NCI-H524 treated with DMSO at 0.1 percent for 48 hours (cell line): ENCODE data around the gene CHN1.

ENCODE experiments used
- DNase-seq: peaks from one replicate; lab custom pipeline; 2025; lab: John Stamatoyannopoulos, UW

The CHN1 gene

DNA sequence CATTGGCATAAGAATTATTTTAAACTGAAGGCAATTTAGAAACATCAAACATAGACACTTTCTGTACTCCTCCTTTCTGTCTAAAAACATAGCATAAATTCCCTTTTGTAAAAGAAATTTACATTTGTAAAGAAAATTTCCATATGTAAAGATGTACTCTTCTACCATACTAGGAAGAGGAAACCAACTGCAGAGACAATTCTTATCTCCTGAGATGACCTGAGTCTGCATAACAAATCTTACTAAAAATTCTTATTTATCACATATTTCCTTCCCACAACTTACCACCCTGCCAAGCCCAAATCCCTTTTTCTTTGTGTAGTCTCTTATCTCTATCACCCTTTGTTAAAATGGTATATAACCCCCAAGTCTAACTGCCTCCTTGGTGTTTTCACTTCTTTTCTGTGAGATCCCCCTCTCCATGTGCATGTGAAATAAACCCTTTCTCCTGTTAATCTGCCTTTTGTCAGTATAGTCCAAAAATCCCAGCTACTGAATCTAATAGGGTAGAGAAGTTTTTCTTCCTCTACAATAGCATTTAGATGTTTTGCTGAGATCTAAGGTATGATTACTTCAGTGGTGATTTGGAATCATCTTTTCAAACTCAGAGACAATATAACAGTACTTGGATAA lies 81.0 kb downstream of the CHN1 start:
- no peak for DNase-seq

DNA sequence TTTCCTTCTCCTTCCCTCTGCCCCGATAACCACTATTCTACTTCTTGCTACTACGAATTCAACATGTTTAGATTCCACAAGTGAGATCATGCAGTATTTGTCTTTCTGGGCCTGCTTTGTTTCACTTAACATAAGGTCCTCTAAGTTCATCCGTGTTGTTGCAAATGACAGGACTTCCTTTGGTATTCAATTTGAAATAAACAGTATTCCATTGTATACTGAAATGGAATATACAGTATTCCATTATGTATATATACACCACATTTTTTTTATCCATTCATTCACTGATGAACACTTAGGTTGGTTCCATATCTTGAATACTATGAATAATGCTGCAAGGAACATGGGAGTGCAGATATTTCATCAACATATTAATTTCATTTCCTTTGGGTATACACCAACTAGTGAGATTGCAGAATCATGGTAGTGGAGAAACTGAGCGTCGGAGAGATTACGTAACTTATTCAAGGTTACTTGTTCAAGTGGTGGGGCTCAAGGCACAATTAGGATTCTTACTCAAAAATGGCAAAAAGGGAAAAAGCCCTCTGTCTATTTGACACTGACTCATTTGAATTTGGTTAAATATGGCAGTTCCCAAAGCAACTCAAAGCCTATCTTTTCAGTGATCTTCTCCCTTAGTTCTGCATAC lies 85.1 kb downstream of the CHN1 start:
- no peak for DNase-seq

DNA sequence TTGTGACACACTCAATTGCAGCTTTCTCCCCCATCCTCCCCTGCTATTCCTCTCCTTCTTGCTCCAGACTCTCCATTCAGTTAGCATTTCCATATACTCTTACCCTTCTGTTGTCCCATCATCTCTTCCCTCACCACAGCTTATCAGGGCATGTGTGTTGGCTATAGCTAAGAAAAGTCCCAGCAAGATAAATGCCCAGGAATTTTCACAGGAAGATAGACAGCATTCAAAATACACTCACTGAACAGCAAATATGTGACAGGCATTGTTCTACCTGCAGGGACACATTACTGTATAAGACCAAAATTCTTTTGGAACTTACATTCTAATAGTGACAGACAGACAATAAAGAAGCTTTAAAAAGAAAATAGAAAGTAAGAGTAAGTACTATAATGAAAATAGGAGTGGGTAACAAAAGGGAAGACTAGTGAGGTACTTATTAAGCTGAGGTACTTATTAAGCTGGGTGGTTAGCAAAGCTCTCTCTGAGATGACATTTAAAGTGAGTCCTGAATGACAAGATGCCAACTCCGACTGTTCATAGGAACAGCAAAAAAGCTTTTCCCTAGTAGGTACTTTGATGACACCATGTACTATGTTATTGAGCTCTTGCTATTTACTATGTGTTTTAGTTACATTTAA lies 86.2 kb downstream of the CHN1 start:
- DNase-seq: no peak

DNA sequence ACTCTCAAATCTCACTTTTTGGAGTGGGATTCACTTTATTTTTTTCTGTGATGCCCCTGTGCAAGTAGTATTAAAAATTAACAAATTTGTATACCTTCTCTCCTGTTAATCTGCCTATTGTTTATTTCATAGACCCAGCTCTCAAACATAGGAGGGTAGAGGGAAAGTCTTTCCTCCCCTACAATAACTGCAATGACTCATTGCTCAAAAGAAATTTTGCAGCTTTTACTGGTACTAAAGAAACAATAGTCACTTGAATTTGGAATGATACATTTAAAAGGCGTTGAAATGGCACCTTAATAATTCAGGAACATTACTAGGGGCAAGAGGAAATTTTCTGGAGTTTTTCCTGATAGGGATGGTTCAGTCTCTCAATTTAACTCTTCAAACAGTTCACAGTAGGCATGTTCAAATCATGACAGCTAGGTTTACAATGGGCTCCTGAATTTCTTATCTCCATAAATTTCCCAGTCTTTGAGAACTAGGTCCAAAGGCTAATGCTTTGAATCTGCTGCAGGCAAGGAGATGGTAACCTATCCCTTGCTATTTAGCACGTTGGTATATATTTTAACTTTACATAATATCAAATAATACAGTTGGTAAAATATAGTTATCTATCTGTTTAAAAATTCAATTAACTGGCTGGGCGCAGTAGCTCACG lies 88.8 kb downstream of the CHN1 start:
- DNase-seq: no peak

DNA sequence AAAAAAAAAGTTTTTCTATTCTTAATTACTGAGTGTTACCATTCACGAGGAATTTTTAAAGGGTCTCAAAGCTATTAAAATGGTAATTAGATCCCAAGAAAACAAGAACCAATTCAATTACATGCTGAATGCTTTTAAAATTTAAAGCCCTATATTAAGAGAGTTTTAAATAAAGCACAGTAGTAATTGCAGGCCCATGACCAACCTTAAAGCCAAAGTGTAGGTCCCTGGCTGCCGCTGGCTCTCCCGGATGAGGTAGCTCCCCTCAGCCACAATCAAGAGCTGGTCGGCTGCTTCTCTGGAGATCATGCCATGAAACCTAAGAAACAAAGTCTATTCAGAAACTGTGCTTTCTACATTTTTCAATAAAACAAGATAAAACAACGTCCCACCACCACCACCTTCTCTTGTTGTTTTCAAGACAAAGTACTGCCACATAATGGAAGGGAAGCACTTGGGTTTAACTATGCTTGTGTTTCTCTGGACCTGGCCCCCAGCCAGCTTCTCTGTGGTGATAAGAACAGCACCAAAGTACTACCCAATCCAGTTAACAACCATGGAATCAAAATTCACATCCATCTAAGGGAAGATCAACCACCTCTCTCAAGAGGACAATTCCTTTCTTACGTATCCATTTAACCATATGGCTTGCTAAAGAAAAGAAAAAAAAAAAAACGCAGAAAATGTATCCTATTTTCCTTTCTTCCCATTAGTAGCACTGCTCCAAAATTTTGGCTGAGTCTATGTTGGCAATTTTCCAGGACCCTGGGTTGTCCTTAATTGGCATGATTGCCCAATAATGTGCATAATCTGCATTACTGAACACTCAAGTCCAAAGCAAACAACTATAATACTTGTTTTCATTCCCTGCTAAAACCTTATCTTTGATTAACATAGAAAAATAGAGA lies 90.1 kb downstream of the CHN1 start:
- DNase-seq: no peak

- DNase-seq: no peak
These were observed 96.9 kb downstream of the CHN1 start for GRCh38 chr2:174908284-174908683.

DNA sequence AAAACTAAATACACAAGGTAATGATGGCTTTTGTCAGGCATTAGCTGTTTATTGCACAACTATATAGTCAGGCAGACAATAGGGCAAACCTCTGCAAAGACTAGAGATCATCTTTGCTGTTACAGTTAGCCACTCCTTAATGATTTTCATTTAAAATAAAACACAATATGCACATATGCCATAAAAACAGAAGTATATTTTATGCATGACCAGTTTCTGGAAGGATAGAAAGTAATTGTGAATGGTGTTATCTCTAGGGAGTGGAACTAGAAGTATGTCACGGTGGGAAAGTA lies 102.0 kb downstream of the CHN1 start:
- no peak for DNase-seq

DNA sequence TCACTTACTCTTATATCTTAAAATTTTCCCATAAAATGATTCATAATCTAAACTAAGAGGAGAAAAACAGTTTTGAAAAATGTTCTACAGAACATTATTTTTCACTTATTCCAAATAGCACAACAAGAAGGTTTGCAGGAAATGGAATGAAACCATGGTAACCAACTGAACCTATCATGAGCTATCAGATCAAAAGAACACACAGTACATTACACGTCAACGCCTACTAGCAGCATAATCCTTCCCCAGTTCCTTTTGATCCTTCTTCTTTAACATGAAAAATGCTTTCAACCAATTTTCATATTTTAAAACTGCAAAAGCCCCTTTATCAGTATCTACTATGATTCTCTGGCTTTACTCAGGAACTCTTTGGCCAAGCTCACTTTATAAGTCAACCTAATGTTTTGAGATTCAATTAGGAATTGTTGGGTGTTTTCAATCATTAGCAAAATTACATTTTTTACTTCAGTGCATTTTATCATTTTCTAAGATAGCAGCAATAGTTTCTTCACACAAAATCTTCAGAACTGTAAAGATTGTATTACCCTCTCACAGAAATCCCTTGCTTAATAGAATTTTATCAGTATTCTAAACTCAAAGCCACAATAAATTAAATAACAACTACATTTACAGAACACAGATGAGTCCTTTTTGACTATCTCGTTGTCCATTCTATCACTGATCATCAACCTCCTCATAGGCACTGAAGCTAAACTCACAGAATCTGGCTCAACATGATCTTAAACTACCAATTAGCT lies 102.5 kb downstream of the CHN1 start:
- no peak for DNase-seq

DNA sequence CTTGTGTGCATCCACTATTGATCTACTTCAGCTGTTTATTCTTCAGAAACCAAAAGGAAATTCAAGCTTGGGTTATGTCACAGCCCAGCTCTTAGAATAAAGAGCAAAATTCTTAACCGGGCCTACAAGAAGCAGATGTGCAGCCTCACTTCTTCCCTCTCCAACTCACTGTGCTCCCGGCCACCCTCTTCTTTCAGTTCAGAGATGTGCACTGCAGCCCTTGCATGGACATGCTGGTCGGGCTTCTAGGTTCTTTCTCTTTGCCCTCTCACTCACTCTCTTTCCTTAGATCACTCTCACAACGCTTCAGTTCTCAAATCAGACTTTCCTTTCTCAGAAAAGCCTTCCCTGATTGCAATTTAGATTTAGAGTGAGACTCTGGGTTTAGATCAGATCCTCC lies 104.1 kb downstream of the CHN1 start:
- DNase-seq: no peak

- no peak for DNase-seq
These were observed 107.9 kb downstream of the CHN1 start for GRCh38 chr2:174897286-174897685.

DNA sequence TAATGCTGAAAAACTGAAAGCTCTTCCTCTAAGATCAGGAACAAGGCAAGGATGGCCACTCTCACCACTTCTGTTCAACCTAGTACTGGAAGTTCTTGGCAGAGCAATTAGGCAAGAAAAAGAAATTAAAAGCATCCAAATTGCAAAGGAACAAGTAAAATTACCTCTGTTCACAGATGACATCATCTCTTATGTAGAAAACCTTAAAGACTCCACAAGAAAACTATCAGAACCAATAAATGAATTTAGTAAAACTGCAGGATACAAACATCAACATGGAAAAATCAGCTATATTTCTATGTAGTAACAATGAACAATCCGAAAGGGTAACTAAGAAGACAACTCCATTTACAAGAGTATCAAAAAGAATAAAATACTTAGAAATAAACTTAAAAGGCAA lies 112.2 kb downstream of the CHN1 start:
- DNase-seq: no peak

- no peak for DNase-seq
These were observed 112.6 kb downstream of the CHN1 start for GRCh38 chr2:174892546-174892945.

- no peak for DNase-seq
These were observed 116.4 kb downstream of the CHN1 start for GRCh38 chr2:174888646-174889271.

- DNase-seq: no peak
These were observed 117.0 kb downstream of the CHN1 start for GRCh38 chr2:174888146-174888545.

GRCh38 chr2:174882416-174882815 lies 122.8 kb downstream of the CHN1 start:
- no peak for DNase-seq

DNA sequence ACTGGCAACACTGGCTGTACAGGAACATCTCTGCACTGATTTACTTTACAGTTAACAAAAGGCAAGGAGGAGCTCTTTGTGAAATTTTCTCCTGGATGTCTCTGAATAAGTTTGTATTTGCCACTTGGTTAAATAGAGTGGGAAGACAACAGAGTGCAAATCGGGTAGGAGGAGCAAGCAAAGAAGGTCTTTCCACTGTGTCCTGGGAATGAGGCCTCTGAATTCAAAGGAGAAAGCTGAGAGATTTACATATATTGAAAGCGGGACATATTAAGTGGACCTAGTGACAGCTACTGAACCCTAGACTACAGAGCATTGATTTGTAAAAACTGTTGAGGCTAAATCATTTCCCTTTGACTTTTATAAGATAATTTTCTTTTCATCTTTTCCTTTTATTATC lies 123.5 kb downstream of the CHN1 start:
- no peak for DNase-seq

DNA sequence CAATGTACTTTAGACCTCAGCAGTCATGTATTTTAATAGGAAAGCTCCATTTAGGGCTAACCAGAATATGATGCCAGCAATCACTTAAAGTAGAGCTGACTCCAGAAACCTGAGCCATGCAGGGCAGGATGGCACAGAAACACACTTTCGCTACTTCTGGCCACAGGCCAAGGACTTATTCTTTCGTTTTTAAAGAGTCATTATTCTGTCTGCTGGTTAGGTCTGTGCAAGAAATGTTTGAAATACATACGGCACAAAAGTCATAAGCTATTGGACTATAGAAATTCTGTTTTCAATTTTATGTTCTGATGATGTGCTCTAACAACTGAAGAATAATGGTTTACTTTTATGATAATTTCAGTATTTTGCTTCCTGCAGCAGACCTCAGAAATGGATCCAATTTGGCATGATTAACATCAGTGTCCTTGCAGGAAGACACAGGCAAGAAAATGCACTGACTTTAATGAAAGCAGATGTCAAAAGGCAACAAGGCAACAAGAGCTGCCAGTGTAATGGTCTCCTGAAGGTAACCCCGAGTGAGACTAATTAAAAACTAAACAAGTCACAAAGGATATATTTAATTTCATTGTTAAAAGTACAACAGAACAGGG lies 126.5 kb downstream of the CHN1 start:
- DNase-seq: no peak

DNA sequence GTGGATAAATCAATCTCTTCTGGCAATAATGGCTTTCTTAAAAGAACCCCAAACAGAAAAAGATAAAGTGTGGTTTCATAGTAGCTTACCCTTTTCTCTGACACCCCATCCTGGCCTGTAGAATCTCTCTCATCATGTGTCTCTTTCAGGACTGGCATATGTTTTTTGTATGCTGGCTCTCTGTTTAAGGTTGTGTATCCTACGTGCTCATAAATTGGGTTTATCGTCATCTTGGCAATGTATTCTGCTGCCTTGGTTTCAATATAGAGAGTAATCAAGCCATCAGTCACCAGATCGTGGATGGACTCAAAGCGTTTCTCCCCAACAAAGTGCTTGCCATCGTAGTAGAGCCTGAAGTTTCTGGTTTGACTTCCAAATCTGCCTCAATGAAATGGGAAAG lies 127.4 kb downstream of the CHN1 start:
- no peak for DNase-seq

- DNase-seq: no peak
These were observed 127.9 kb downstream of the CHN1 start for GRCh38 chr2:174877301-174877700.

GRCh38 chr2:174874085-174874484 lies 131.1 kb downstream of the CHN1 start:
- DNase-seq: no peak

DNA sequence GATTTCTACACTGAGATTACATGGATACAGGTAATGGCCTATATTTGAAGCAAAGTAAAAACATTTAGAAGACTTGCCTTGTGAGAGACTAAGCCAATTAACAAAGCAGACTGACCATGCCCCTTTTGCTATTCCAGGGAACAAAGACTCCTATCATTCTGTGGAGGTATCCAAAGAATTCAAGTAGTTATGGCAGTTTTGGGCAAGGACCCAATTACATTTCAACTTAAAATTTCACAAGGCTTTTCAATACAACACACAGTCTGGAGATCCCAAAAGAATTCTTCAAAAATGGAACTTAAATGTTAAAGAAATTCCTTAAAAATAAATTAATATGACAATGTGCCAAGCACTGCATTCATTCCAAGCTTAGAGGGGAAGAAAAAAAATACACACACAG lies 131.7 kb downstream of the CHN1 start:
- DNase-seq: no peak
